Measurements from ENCODE around the gene EYS. TPM values are rescaled to one million over a fixed set of nuclear protein-coding genes. Genes with fewer than 3 reads are reported as not detected.

The EYS gene
- total and polyA plus RNA-seq, 2 of the 8 experiments (the other 6 are each of a cell fraction or from before 2014, with no cell fraction given) = 0.05 to 0.13 TPM

- Histone ChIP-seq H3K18ac (ENCODE audit: extremely low read depth, low read length) (no peak overlapping the region), H3K23me2 (ENCODE audit: low read depth, low read length) (no peaks in the 10 kb centered on the region), H3K79me1 (ENCODE audit: low read depth, low read length) (no peaks in the 10 kb centered on the region), H2BK5ac (ENCODE audit: low read depth, low read length) (no peak overlapping the region), H3K27ac (ENCODE audit: low read depth, low read length) (no peak overlapping the region), H3K4me3 (ENCODE audit: extremely low read depth in 1 of 4, insufficient read depth in 2 of 4, low read depth in 3 of 4, low read length in 4 of 4) (no peak overlapping the region), H3K56ac (replicated peaks; ENCODE audit: insufficient read length, low read depth, low read length) (no peak overlapping the region), H3K36me3 (ENCODE audit: control insufficient read depth in 2 of 4, insufficient read depth in 4 of 4, low read length in 3 of 4) (no peaks in the 10 kb centered on the region), H4K91ac (replicated peaks; ENCODE audit: insufficient read length, low read length) (no peak overlapping the region), H2AK5ac (ENCODE audit: low read depth, low read length) (no peak overlapping the region), H4K8ac (ENCODE audit: extremely low read depth, insufficient read depth, low read length) (no peak overlapping the region), H3K14ac (ENCODE audit: insufficient read length) (no peak overlapping the region), H3K9me3 (ENCODE audit: insufficient read depth in 2 of 2, low read depth in 1 of 2, low read length in 1 of 2) (no peaks in the 10 kb centered on the region), H2BK15ac (ENCODE audit: low read length) (no peak overlapping the region), H3K23ac (ENCODE audit: insufficient read length) (no peak overlapping the region), H3K4ac (replicated peaks; ENCODE audit: insufficient read length, low read depth, low read length) (no peak overlapping the region), H2AFZ (ENCODE audit: low read length) (peak overlapping the region; percentile 67; the same call in 1 of the 2 replicates), H3K4me2 (ENCODE audit: insufficient read depth in 1 of 2, low read depth in 2 of 2, low read length in 2 of 2) (no peak overlapping the region), H3K9ac (replicated peaks in 1 of 4; ENCODE audit: extremely low read depth in 1 of 4, low read depth in 3 of 4, low read length in 3 of 4) (no peak overlapping the region), H3K79me2 (ENCODE audit: control insufficient read depth in 1 of 2, insufficient read depth in 2 of 2, low read length in 2 of 2) (no peaks in the 10 kb centered on the region), H2BK20ac (ENCODE audit: low read length) (no peak overlapping the region), H4K20me1 (replicated peaks in 1 of 2; ENCODE audit: control insufficient read depth in 1 of 2, insufficient read depth in 2 of 2, low read length in 2 of 2) (no peaks in the 10 kb centered on the region), H3K27me3 (replicated peaks in 1 of 4; ENCODE audit: control insufficient read depth in 3 of 4, extremely low read depth in 1 of 4, insufficient read depth in 3 of 4, low read length in 3 of 4) (no peaks in the 10 kb centered on the region), H3K4me1 (replicated peaks in 1 of 4; ENCODE audit: control insufficient read depth in 3 of 4, insufficient read depth in 4 of 4, low read length in 3 of 4) (no peaks in the 10 kb centered on the region), H2BK120ac (replicated peaks; ENCODE audit: low read depth, low read length) (no peak overlapping the region), H4K5ac (ENCODE audit: insufficient read length, low read depth, low read length) (no peak overlapping the region), H2BK12ac (ENCODE audit: low read depth, low read length) (no peak overlapping the region; the same call in 1 of the 2 replicates)
- TF ChIP-seq EGR1 (IDR thresholded peaks at IDR 0.05; ENCODE audit: borderline replicate concordance, low read depth, low read length) (no peak), SIN3A (conservative IDR thresholded peaks at IDR 0.05 in 1 of 2, IDR thresholded peaks at IDR 0.05 in 1 of 2; ENCODE audit: low read depth in 1 of 2, low read length in 2 of 2) (no peak), KDM1A (IDR thresholded peaks at IDR 0.05; ENCODE audit: borderline replicate concordance, low read length) (no peak), SIX5 (IDR thresholded peaks at IDR 0.05; ENCODE audit: low read depth, low read length) (no peak)
- ChIA-PET CTCF (ENCODE audit: partially characterized antibody) (no interaction called here), POLR2A (ENCODE audit: partially characterized antibody) (no interaction called here)
- FAIRE-seq (no peak), DNase-seq (ENCODE audit: low read depth in 1 of 2, low spot score in 2 of 2) (no peak)
- WGBS, 2 experiments (ENCODE audit: extremely low coverage in 1 of 2, insufficient coverage in 1 of 2, insufficient read length in 1 of 2, insufficient replicate concordance in 2 of 2, low coverage in 1 of 2, low lambda C conversion rate in 2 of 2, missing lambda C conversion rate in 1 of 2) = 92% methylated on average over 4 of the region's 4 CpGs; no CpG with 5 or more reads in 1 of the 2 experiments
Observed at GRCh38 chr6:64987066-64987465, 720.0 kb downstream of the EYS start.

Measured in H1 (cell line).